Endothelial cell of umbilical vein (primary cell): ENCODE results near the gene PTBP2. TPM values are rescaled to one million over a fixed set of nuclear protein-coding genes. Genes with fewer than 3 reads are reported as not detected.

Experiments used
- Bru-seq: library from RNA; stranded (reverse); fragments of 400-500 nt; gene quantifications from one replicate; lab custom pipeline; 2021; lab: Mats Ljungman, UMichigan
- BruChase-seq, 2 experiments: library from RNA; stranded (reverse); fragments of 400-500 nt; gene quantifications; one replicate each; lab custom pipeline; 2021; lab: Mats Ljungman, UMichigan
- BruUV-seq: library from RNA; stranded (reverse); fragments of 400-500 nt; replicated peaks from 2 replicates; lab custom pipeline; 2021; lab: Mats Ljungman, UMichigan
- CTCF ChIA-PET: fragments of 300-600, 350-600 bp; sonication (Branson Sonifier 250); formaldehyde crosslinking; loops from one replicate; lab custom pipeline; 2021; ENCODE audit warnings: antibody characterized with exemption, inconsistent platforms; lab: Charles Lee
- POLR2A ChIA-PET: fragments of 300-600, 350-600 bp; sonication (Branson Sonifier 250); formaldehyde crosslinking; loops from one replicate; lab custom pipeline; 2021; ENCODE audit warnings: antibody characterized with exemption, inconsistent platforms; lab: Charles Lee
- DNase-seq: peaks from one replicate; pipeline ENCODE4 v3.0.0-alpha.2; 2011; ENCODE audit warnings: low read depth, low spot score
- FAIRE-seq: peaks from 2 replicates; lab custom pipeline; 2011; peaks lifted over from hg19 to GRCh38; lab: Jason Lieb, UNC
- H2AFZ ChIP-seq: 2 replicates; pipeline ENCODE4 v1.6.0; 2012; ENCODE audit warnings: low read depth, low read length, control low read depth, inconsistent platforms
- H3K27ac ChIP-seq: 2 replicates; pipeline ENCODE4 v1.5.1; 2011; ENCODE audit warnings: low read depth, mild to moderate bottlenecking, control low read depth, low read length, moderate library complexity; ENCODE audit not compliant: insufficient read depth
- H3K27me3 ChIP-seq, 2 experiments: 2 replicates each; pipeline versions ENCODE4 v1.6.0 to v1.6.1; 2011; ENCODE audit warnings: low read length in 2 of 2, mixed read lengths in 1 of 2; ENCODE audit not compliant: control insufficient read depth in 2 of 2, insufficient read depth in 2 of 2
- H3K36me3 ChIP-seq, 2 experiments: 2 replicates in 1 of 2; 3 replicates in 1 of 2; pipeline ENCODE4 v1.5.1; 2011; ENCODE audit warnings: low read length in 2 of 2, mild to moderate bottlenecking in 1 of 2, moderate library complexity in 1 of 2; ENCODE audit not compliant: control insufficient read depth in 2 of 2, insufficient read depth in 2 of 2; ENCODE audit errors: extremely low read depth in 1 of 2
- H3K4me1 ChIP-seq: 3 replicates; pipeline ENCODE4 v1.5.1; 2011; ENCODE audit warnings: mild to moderate bottlenecking, low read length; ENCODE audit not compliant: control insufficient read depth, insufficient read depth; ENCODE audit errors: extremely low read depth
- H3K4me2 ChIP-seq: 2 replicates; pipeline ENCODE4 v1.6.1; 2011; ENCODE audit warnings: low read length, control low read depth, mixed read lengths; ENCODE audit not compliant: insufficient read depth
- H3K4me3 ChIP-seq, 3 experiments: fragments of 200-600 bp in 1 of 3; sonication (generic), shearing (Covaris generic) in 1 of 3; replicated peaks in 1 of 3; 2 replicates each; pipeline ENCODE4 v1.5.1; 2011 to 2016; ENCODE audit warnings: control low read depth in 3 of 3, low read length in 3 of 3, mild to moderate bottlenecking in 2 of 3, inconsistent platforms in 1 of 3, low read depth in 1 of 3, moderate library complexity in 1 of 3; ENCODE audit not compliant: insufficient read depth in 1 of 3
- H3K79me2 ChIP-seq: 2 replicates; pipeline ENCODE4 v1.6.0; 2012; ENCODE audit warnings: low read length, inconsistent platforms; ENCODE audit not compliant: control insufficient read depth, insufficient read depth
- H3K9ac ChIP-seq: replicated peaks from 2 replicates; pipeline ENCODE3; 2011; ENCODE audit warnings: low read length, control low read depth; ENCODE audit not compliant: insufficient read depth; ENCODE audit errors: extremely low read depth
- H3K9me1 ChIP-seq: replicated peaks from 3 replicates; pipeline ENCODE4 v1.6.0; 2011; ENCODE audit warnings: mild to moderate bottlenecking, low read length; ENCODE audit not compliant: control insufficient read depth, insufficient read depth; ENCODE audit errors: extremely low read depth
- H3K9me3 ChIP-seq: replicated peaks from 2 replicates; pipeline ENCODE4 v1.5.1; 2012; ENCODE audit warnings: low read length, inconsistent platforms; ENCODE audit not compliant: control insufficient read depth, insufficient read depth
- H4K20me1 ChIP-seq: replicated peaks from 2 replicates; pipeline ENCODE3; 2011; ENCODE audit warnings: mild to moderate bottlenecking, low read length; ENCODE audit not compliant: control insufficient read depth, insufficient read depth; ENCODE audit errors: extremely low read depth
- EZH2 ChIP-seq: IDR thresholded peaks from 2 replicates; pipeline ENCODE4 v1.6.1; 2012; ENCODE audit warnings: borderline replicate concordance, low read depth, mild to moderate bottlenecking, moderate library complexity, low read length, inconsistent platforms; ENCODE audit not compliant: severe bottlenecking
- JUN ChIP-seq: IDR thresholded peaks from 2 replicates; pipeline ENCODE4 v1.6.1; 2011; ENCODE audit warnings: borderline replicate concordance, low read depth; ENCODE audit not compliant: insufficient read length, insufficient read depth
- MAX ChIP-seq: IDR thresholded peaks from 2 replicates; pipeline ENCODE4 v1.6.1; 2011; ENCODE audit not compliant: insufficient read depth, insufficient read length
- MYC ChIP-seq: IDR thresholded peaks from one replicate; pipeline ENCODE4 v1.6.1; 2011; ENCODE audit warnings: mild to moderate bottlenecking, low read depth, low read length
- POLR2A ChIP-seq: IDR thresholded peaks from 2 replicates; pipeline ENCODE4 v1.6.1; 2012; ENCODE audit warnings: low read depth, mild to moderate bottlenecking, control low read depth, low read length
- POLR2AphosphoS5 ChIP-seq: IDR thresholded peaks from 2 replicates; pipeline ENCODE4 v1.6.1; 2012; ENCODE audit warnings: low read depth, mild to moderate bottlenecking, control low read depth, low read length, moderate library complexity; ENCODE audit not compliant: insufficient read depth
- dilution Hi-C: fragments of 300-500 bp; cut with MboI; formaldehyde crosslinking; loops from one replicate; pipeline ENCODE4 v1.15.0; 2019; ENCODE audit warnings: low sequenced_read_pairs; ENCODE audit not compliant: extremely low pct_ligation_motif_present
- intact Hi-C: fragments of 100-400 bp; cut with micrococcal nuclease; formaldehyde crosslinking; loops from one replicate; pipeline ENCODE4 v1.10.0; 2022
- long read RNA-seq: library from polyadenylated mRNA; stranded (forward); transcript quantifications from one replicate; pipeline ENCODE4 v2.0.0, GENCODE V29; 2021
- polyA minus RNA-seq, 3 experiments: library from RNA; depleted of rRNA, polyadenylated mRNA; stranded (reverse); fragments of >200 nt; gene quantifications; 1 replicate in 1 of 3; 2 replicates in 2 of 3; pipeline ENCODE4 v1.2.3, GENCODE V29; 2011
- polyA plus RNA-seq, 4 experiments: library from polyadenylated mRNA; depleted of rRNA in 3 of 4; stranded (reverse) in 3 of 4; unstranded in 1 of 4; fragments of >200 nt; gene quantifications; 2 replicates each; pipeline versions ENCODE4 v1.2.1 to v1.2.3, GENCODE V29; 2011 to 2012; ENCODE audit warnings: missing spikeins in 1 of 4
- total RNA-seq: library from RNA; stranded (reverse); gene quantifications from 2 replicates; pipeline ENCODE4 v1.2.3, GENCODE V29; 2021

The PTBP2 gene
- 21.3 and 27.0 TPM in 2 replicates for total RNA-seq
- polyA plus RNA-seq = 4.6 and 7.7 TPM in 2 replicates
- polyA plus RNA-seq (2011; cell fraction: cytosol; rRNA removed) = 3.2 and 4.7 TPM in 2 replicates
- 57.5 and 63.6 TPM in 2 replicates for polyA plus RNA-seq (2011; cell fraction: nucleus; rRNA removed)
- 5.0 and 5.4 TPM in 2 replicates for polyA plus RNA-seq (2012)
- polyA minus RNA-seq = 23.9 and 26.4 TPM in 2 replicates
- polyA minus RNA-seq (2011; cell fraction: cytosol; rRNA and poly(A)+ RNA removed) = 4.2 TPM
- 95.3 and 125 TPM in 2 replicates for polyA minus RNA-seq (2011; cell fraction: nucleus; rRNA and poly(A)+ RNA removed)
- Bru-seq, nascent RNA = percentile 98 among the genes with signal in this experiment
- percentile 88 among the genes with signal in this experiment for BruChase-seq, experiment 1, labeled RNA remaining after a 6-hour chase
- BruChase-seq, experiment 2, labeled RNA remaining after a 2-hour chase = percentile 96 among the genes with signal in this experiment
- long read RNA-seq, partial matches to known transcripts = 2 of 8 reads
- long read RNA-seq, other reads (novel, unspliced or antisense) = 5 of 8 reads

- POLR2A ChIA-PET = interaction anchor here (1.0 kb wide), 1 partner anchor 21 kb away, joined by 3 read pairs; no protein-coding TSS in a partner anchor
- BruUV-seq = TSS peak; percentile 85
These were observed at the start of gene PTBP2 for GRCh38 chr1:96721416-96722160. PTBP2 (plus strand) TSS chr1:96721784; CDS start chr1:96721865, 81 bp downstream.

GRCh38 chr1:96674915-96675314, 46.7 kb upstream of the PTBP2 start:
- no peak overlapping the region for H2AFZ ChIP-seq
- TF ChIP-seq POLR2A (no peak), MAX (no peak)
- H3K27ac ChIP-seq = no peak overlapping the region
- BruUV-seq = no TSS peak
- H3K4me3 ChIP-seq = no peak overlapping the region
- CTCF ChIA-PET = no interaction called here
- H4K20me1 ChIP-seq = no peaks in the 10 kb centered on the region
- no peaks in the 10 kb centered on the region for H3K79me2 ChIP-seq
- intact Hi-C loops = no loop called here
- no peaks in the 10 kb centered on the region for H3K9me3 ChIP-seq
- H3K27me3 ChIP-seq = peaks cover 0 to 3% of the 10 kb centered on the region in 2 experiments
- FAIRE-seq = no peak
- H3K36me3 ChIP-seq = no peaks in the 10 kb centered on the region
- DNase-seq = no peak
- no peak overlapping the region for H3K9ac ChIP-seq
- H3K9me1 ChIP-seq = no peaks in the 10 kb centered on the region
- no peak overlapping the region for H3K4me2 ChIP-seq
- H3K4me1 ChIP-seq = no peaks in the 10 kb centered on the region
- dilution Hi-C loops = no loop called here
- POLR2A ChIA-PET = no interaction called here

More at GRCh38 chr1:96721416-96722160, at the start of gene PTBP2:
- TF ChIP-seq POLR2A (no peak), POLR2AphosphoS5 (peak; percentile 64), MYC (no peak), JUN (no peak), EZH2 (no peak)
- Histone ChIP-seq H3K9me3 (no peaks in the 10 kb centered on the region), H3K79me2 (peaks cover 47% of the 10 kb centered on the region), H3K4me3 (peak within 1 kb of the TSS; percentile 52 to 99 (median 93)), H3K27me3 (no peaks in the 10 kb centered on the region), H4K20me1 (peaks cover 4% of the 10 kb centered on the region), H3K9ac (peak within 1 kb of the TSS; percentile 98), H3K36me3 (peaks cover 0 to 3% of the 10 kb centered on the region in 2 experiments), H3K4me2 (peak within 1 kb of the TSS; percentile 99), H3K4me1 (peaks cover 23% of the 10 kb centered on the region), H3K9me1 (no peaks in the 10 kb centered on the region), H3K27ac (peak within 1 kb of the TSS; percentile 82), H2AFZ (peak within 1 kb of the TSS; percentile 99)
- DNase-seq (peak; percentile 84), FAIRE-seq (peak; percentile 55)
- dilution Hi-C loops = no loop called here
- intact Hi-C loops = loop anchor here (2.0 to 10.0 kb wide), 5 partner anchors 333 to 1326 kb away; no protein-coding TSS in a partner anchor
- CTCF ChIA-PET = interaction anchor here (0.6 to 1.2 kb wide), 2 partner anchors 485 to 1406 kb away, joined by 3 to 6 read pairs; no protein-coding TSS in a partner anchor
